PC-3 (cell line): ENCODE results near the gene DGKG. TPM values are rescaled to one million over a fixed set of nuclear protein-coding genes. Genes with fewer than 3 reads are reported as not detected.
A peak's percentile ranks its signal among the peaks of the same experiment; 100 is the strongest.

Experiments
- ATAC-seq: fragments of 200-7000 bp; cut with Tn5 transposase; 2 replicates; pipeline ENCODE4 v1.9.1; 2020; ENCODE audit warnings: mild to moderate bottlenecking, moderate library complexity
- BruUV-seq: library from RNA; stranded (reverse); fragments of 400-500 nt; replicated peaks from 2 replicates; lab custom pipeline; 2021; lab: Mats Ljungman, UMichigan
- CTCF ChIA-PET: fragments of 300-600 bp; sonication (Branson Sonifier 250); formaldehyde crosslinking; loops from one replicate; lab custom pipeline; 2022; ENCODE audit warnings: antibody characterized with exemption; lab: Charles Lee
- POLR2A ChIA-PET: fragments of 300-600 bp; sonication (Branson Sonifier 250); formaldehyde crosslinking; loops from one replicate; lab custom pipeline; 2022; ENCODE audit warnings: antibody characterized with exemption; ENCODE audit not compliant: unreplicated experiment; lab: Charles Lee
- DNase-seq: peaks from one replicate; pipeline ENCODE4 v3.0.0-alpha.2; 2015
- H2AFZ ChIP-seq: fragments of 300-600 bp; sonication (generic); 2 replicates; pipeline ENCODE4 v1.6.0; 2016; ENCODE audit warnings: antibody characterized with exemption, low read length
- H3F3A ChIP-seq: fragments of 300-600 bp; sonication (generic); one replicate; pipeline ENCODE4 v1.6.0; 2017; ENCODE audit warnings: antibody characterized with exemption, low read length, control low read depth, mild to moderate bottlenecking; ENCODE audit not compliant: unreplicated experiment
- H3K27ac ChIP-seq: fragments of 300-600 bp; sonication (generic); 2 replicates; pipeline ENCODE4 v1.5.1; 2016; ENCODE audit warnings: mild to moderate bottlenecking, low read length
- H3K27me3 ChIP-seq: fragments of 300-600 bp; sonication (generic); 2 replicates; pipeline ENCODE4 v1.6.1; 2016; ENCODE audit warnings: low read length, mixed read lengths
- H3K36me3 ChIP-seq: fragments of 300-600 bp; sonication (generic); 2 replicates; pipeline ENCODE4 v1.6.1; 2016; ENCODE audit warnings: low read depth, mixed run types, low read length, mixed read lengths
- H3K4me1 ChIP-seq: fragments of 300-600 bp; sonication (generic); 2 replicates; pipeline ENCODE4 v1.5.1; 2016; ENCODE audit warnings: low read length; ENCODE audit not compliant: insufficient read depth
- H3K4me2 ChIP-seq: fragments of 300-600 bp; sonication (generic); 2 replicates; pipeline ENCODE4 v1.6.0; 2016; ENCODE audit warnings: low read length
- H3K4me3 ChIP-seq: fragments of 300-600 bp; sonication (generic); 2 replicates; pipeline ENCODE4 v1.5.1; 2016; ENCODE audit warnings: mild to moderate bottlenecking, low read length, mixed read lengths
- H3K79me2 ChIP-seq: fragments of 300-600 bp; sonication (generic); 2 replicates; pipeline ENCODE4 v1.6.1; 2017; ENCODE audit warnings: low read length, mixed read lengths
- H3K9ac ChIP-seq: fragments of 300-600 bp; sonication (generic); 2 replicates; pipeline ENCODE4 v1.6.0; 2016; ENCODE audit warnings: mild to moderate bottlenecking, low read length
- H3K9me2 ChIP-seq: fragments of 300-600 bp; sonication (generic); replicated peaks from 2 replicates; pipeline ENCODE4 v1.6.1; 2016; ENCODE audit warnings: mixed run types, low read length, mixed read lengths
- H3K9me3 ChIP-seq: fragments of 300-600 bp; sonication (generic); 2 replicates; pipeline ENCODE4 v1.6.1; 2016; ENCODE audit warnings: low read length, mixed read lengths
- H4K20me1 ChIP-seq: fragments of 300-600 bp; sonication (generic); 2 replicates; pipeline ENCODE4 v1.6.1; 2016; ENCODE audit warnings: low read length, mixed read lengths
- EZH2 ChIP-seq: fragments of 300-600 bp; sonication (generic); IDR thresholded peaks from one replicate; pipeline ENCODE4 v1.6.1; 2017; ENCODE audit warnings: antibody characterized with exemption, mild to moderate bottlenecking, low read length; ENCODE audit not compliant: unreplicated experiment
- EZH2phosphoT487 ChIP-seq: fragments of 300-600 bp; sonication (generic); IDR thresholded peaks from 2 replicates; pipeline ENCODE4 v1.6.1; 2018; ENCODE audit warnings: mild to moderate bottlenecking, antibody characterized with exemption, low read length, borderline replicate concordance
- intact Hi-C: fragments of 100-400 bp; cut with micrococcal nuclease; formaldehyde crosslinking; loops from 2 replicates; pipeline ENCODE4 v1.9.0; 2023
- total RNA-seq: library from RNA; depleted of rRNA; stranded (reverse); fragments of >200 nt; gene quantifications from 2 replicates; pipeline ENCODE4 v1.2.3, GENCODE V29; 2014
- TF ChIP-seq, protein P1 (sequence below): fragments of 300-600 bp; sonication (generic); conservative IDR thresholded peaks from 2 replicates; pipeline ENCODE4 v1.5.1; 2017; ENCODE audit warnings: antibody characterized with exemption, low read depth, mild to moderate bottlenecking, low read length

Gene DGKG
- total RNA-seq, 1 experiment from 2014 or later: 2.7 TPM

DNA sequence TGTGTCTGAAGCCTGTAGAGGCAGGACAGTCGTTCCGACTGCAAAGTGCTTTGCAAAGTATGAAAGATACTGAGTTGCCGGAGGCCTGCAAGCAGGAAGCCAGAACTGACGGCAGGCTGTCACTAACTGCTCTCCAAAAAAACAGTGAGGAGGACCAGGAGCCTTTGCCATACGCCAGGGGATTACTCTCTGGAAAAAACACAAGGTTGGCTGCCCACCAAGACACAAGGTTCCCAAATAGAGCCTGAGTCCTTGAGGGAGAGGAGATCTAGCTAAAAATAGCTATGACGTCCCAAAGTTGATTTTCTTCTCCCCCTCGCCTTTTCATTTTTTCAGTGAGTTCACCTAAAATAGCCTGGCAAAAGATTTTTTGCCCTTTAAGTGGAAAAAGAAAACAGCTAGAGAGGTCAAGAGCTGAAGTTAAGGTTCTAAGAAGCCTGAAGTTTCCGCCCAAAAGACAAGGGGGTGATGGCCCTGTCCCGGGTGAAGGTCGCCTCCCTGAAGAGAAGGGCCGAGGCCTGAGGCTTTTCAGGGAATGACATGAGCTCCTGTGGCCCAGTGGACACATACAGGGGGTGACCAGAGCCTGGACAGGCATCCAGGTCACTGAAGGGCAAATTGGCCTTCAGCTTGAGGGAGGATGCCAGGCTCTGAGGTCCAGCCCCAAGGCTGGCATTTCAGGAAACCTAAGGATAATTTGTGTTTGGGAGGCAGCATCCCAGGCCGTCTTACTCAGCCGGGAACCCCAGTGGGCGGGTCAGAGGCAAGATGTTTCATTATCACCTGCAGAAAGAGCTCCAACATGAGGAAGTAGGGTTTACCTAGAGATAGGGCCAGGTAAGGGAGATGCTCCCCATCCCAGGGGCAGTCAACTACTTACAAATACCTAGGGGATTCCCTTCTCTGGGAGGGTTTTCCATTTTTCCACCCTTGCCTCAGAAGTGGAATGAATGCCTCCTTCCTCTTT lies 44.9 kb upstream of the DGKG start:
- no peak overlapping the region for H3K4me2 ChIP-seq
- CTCF ChIA-PET: no interaction called here
- H3K9ac ChIP-seq: no peak overlapping the region
- no peak overlapping the region for H3K27ac ChIP-seq
- intact Hi-C loops: no loop called here
- no peak overlapping the region for H2AFZ ChIP-seq
- no peaks in the 10 kb centered on the region for H3K36me3 ChIP-seq
- H3K27me3 ChIP-seq: no peaks in the 10 kb centered on the region
- no peaks in the 10 kb centered on the region for H3F3A ChIP-seq
- H3K4me1 ChIP-seq: peaks cover 6% of the 10 kb centered on the region; the same call in 1 of the 2 replicates
- POLR2A ChIA-PET: no interaction called here
- no peaks in the 10 kb centered on the region for H3K79me2 ChIP-seq
- no peaks in the 10 kb centered on the region for H3K9me2 ChIP-seq
- H4K20me1 ChIP-seq: no peaks in the 10 kb centered on the region
- BruUV-seq: no TSS peak
- no peak for TF ChIP-seq EZH2
- TF ChIP-seq, protein P1, sequence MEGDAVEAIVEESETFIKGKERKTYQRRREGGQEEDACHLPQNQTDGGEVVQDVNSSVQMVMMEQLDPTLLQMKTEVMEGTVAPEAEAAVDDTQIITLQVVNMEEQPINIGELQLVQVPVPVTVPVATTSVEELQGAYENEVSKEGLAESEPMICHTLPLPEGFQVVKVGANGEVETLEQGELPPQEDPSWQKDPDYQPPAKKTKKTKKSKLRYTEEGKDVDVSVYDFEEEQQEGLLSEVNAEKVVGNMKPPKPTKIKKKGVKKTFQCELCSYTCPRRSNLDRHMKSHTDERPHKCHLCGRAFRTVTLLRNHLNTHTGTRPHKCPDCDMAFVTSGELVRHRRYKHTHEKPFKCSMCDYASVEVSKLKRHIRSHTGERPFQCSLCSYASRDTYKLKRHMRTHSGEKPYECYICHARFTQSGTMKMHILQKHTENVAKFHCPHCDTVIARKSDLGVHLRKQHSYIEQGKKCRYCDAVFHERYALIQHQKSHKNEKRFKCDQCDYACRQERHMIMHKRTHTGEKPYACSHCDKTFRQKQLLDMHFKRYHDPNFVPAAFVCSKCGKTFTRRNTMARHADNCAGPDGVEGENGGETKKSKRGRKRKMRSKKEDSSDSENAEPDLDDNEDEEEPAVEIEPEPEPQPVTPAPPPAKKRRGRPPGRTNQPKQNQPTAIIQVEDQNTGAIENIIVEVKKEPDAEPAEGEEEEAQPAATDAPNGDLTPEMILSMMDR: no peak
- TF ChIP-seq EZH2phosphoT487: no peak
- DNase-seq: no peak
- no peak for ATAC-seq
- H3K4me3 ChIP-seq: no peak overlapping the region
- H3K9me3 ChIP-seq: no peaks in the 10 kb centered on the region

DNA sequence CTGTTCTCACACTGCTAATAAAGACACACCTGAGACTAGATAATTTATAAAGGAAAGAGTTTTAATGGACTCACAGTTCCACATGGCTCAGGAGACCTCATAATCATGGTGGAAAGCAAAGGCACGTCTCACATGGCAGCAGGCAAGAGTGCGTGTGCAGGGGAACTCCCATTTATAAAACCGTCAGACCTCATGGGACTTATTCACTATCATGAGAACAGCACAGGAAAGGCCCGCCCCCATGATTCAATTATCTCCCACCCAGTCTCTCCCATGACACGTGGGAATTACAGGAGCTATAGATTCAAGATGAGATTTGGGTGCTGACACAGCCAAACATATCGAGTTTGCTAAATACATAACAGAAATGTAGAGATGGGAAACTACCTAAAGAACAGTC lies 39.5 kb upstream of the DGKG start:
- Histone ChIP-seq H3K4me3 (no peak overlapping the region), H3K9ac (no peak overlapping the region), H3K9me2 (no peaks in the 10 kb centered on the region), H3K4me1 (no peaks in the 10 kb centered on the region), H3K4me2 (no peak overlapping the region), H3K27me3 (no peaks in the 10 kb centered on the region), H4K20me1 (no peaks in the 10 kb centered on the region), H2AFZ (no peak overlapping the region), H3K36me3 (no peaks in the 10 kb centered on the region), H3F3A (no peaks in the 10 kb centered on the region), H3K79me2 (no peaks in the 10 kb centered on the region), H3K9me3 (no peaks in the 10 kb centered on the region), H3K27ac (no peak overlapping the region)
- BruUV-seq: no TSS peak
- ATAC-seq: no peak
- no peak for DNase-seq
- ChIA-PET POLR2A (no interaction called here), CTCF (no interaction called here)
- TF ChIP-seq, protein P1: no peak
- TF ChIP-seq EZH2phosphoT487 (no peak), EZH2 (no peak)
- intact Hi-C loops: no loop called here

DNA sequence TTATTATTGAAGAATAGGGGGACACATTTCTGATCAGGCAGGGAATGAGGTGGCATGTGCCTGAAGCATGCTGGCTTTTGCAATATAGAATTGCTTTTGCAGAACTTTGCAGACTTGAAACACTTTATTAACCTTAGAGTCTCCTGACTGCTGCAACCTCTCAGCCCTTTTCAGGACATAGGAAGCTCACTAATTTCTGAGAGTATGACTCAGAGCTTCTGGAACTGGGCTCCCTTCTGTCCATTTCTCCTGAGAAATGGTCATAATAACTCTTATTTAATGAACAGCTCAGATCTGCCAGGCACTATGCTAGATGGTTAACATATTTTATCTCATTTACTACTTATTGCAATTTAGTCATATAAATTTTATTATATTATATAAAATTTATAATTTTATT lies 38.6 kb upstream of the DGKG start:
- BruUV-seq: no TSS peak
- Histone ChIP-seq H3K4me3 (no peak overlapping the region), H3K36me3 (no peaks in the 10 kb centered on the region), H4K20me1 (no peaks in the 10 kb centered on the region), H3K27ac (no peak overlapping the region), H3K4me1 (no peaks in the 10 kb centered on the region), H3K4me2 (no peak overlapping the region), H3K9ac (no peak overlapping the region), H3K9me2 (no peaks in the 10 kb centered on the region), H2AFZ (no peak overlapping the region), H3K9me3 (no peaks in the 10 kb centered on the region), H3F3A (no peaks in the 10 kb centered on the region), H3K27me3 (no peaks in the 10 kb centered on the region), H3K79me2 (no peaks in the 10 kb centered on the region)
- DNase-seq: peak; percentile 11
- intact Hi-C loops: no loop called here
- TF ChIP-seq EZH2: no peak
- TF ChIP-seq, protein P1: no peak
- peak; percentile 46; the same call in 1 of the 2 replicates for ATAC-seq
- POLR2A ChIA-PET: no interaction called here
- CTCF ChIA-PET: no interaction called here
